ENCODE results near the gene CDON. TPM values are rescaled to one million over a fixed set of nuclear protein-coding genes. Genes with fewer than 3 reads are reported as not detected.

CDON gene
- total RNA-seq, 1 experiment from 2014 or later = 34.1 TPM

DNA sequence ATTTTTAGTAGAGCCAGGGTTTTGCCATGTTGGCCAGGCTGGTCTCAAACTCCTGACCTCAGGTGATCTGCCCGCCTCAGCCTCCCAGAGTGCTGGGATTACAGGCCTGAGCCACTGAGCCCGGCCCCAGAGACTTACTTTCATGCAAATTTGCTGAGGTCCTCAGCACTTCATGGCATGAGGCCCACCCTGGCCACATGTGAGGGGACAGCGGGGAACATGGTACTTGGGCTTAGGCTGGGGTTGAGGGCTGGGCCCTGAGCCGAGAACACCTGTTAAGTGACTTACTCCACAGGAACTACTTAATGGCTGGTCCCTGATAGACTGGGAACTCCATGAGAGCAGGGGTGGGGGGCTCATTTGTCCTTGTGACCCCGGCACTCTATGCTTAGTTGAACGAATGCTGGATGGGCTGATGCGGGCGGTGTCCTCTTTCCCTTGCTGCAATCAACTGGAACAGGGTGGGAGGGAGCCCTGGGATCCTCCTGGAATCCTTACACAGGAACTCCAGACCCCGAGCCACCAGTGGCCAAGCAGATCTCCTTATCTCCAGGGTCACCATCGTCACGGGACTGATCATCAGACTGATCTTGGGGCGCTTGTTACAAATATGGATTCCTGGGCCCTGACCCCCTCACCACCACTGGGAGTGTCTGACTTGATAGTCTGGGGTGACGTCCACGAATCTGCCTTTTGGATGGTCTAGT is 115.8 kb downstream of the CDON start:
- H3K36me3 Mint-ChIP-seq = no peaks in the 10 kb centered on the region
- H3K4me1 Mint-ChIP-seq = peaks cover 12% of the 10 kb centered on the region
- TF ChIP-seq ZNF281 (CRISPR knock-in tag; IDR thresholded peaks at IDR 0.05) (no peak), ZNF232 (CRISPR knock-in tag; IDR thresholded peaks at IDR 0.05) (no peak), NR1H2 (CRISPR knock-in tag; IDR thresholded peaks at IDR 0.05) (no peak), FOXK1 (CRISPR knock-in tag; IDR thresholded peaks at IDR 0.05) (no peak), HMGA2 (CRISPR knock-in tag; IDR thresholded peaks at IDR 0.05) (no peak), RORB (CRISPR knock-in tag; IDR thresholded peaks at IDR 0.05) (no peak), TEAD1 (CRISPR knock-in tag; IDR thresholded peaks at IDR 0.05) (no peak)
- TF ChIP-seq, protein P1, sequence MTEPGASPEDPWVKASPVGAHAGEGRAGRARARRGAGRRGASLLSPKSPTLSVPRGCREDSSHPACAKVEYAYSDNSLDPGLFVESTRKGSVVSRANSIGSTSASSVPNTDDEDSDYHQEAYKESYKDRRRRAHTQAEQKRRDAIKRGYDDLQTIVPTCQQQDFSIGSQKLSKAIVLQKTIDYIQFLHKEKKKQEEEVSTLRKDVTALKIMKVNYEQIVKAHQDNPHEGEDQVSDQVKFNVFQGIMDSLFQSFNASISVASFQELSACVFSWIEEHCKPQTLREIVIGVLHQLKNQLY (CRISPR knock-in tag; IDR thresholded peaks at IDR 0.05) = no peak
- DNase-seq (ENCODE audit: low spot score) (no peak), ATAC-seq (no peak)
- H3K9me3 Mint-ChIP-seq = no peaks in the 10 kb centered on the region
- POLR2A ChIA-PET = no interaction called here
- no peaks in the 10 kb centered on the region; the same call in 1 of the 2 replicates for H3K27me3 Mint-ChIP-seq (ENCODE audit: low read depth)
- no peak overlapping the region for H3K27ac Mint-ChIP-seq
- CTCF ChIA-PET = no interaction called here
- H3K4me3 Mint-ChIP-seq = no peak overlapping the region

GRCh38 chr11:125945797-125946520 is 116.7 kb downstream of the CDON start, which contains the start of gene VSIG10L2:
Gene VSIG10L2 (plus strand): TSS chr11:125946044. CDS start chr11:125946056, 12 bp downstream.
- Mint-ChIP-seq H3K27ac (no peak within 1 kb of the TSS; the same call in 1 of the 2 replicates), H3K27me3 (ENCODE audit: low read depth) (no peaks in the 10 kb centered on the region; the same call in 1 of the 2 replicates), H3K9me3 (no peaks in the 10 kb centered on the region), H3K4me3 (no peak within 1 kb of the TSS), H3K4me1 (peaks cover 18% of the 10 kb centered on the region), H3K36me3 (no peaks in the 10 kb centered on the region)
- DNase-seq (ENCODE audit: low spot score) (no peak), ATAC-seq (no peak)
- TF ChIP-seq ATF1 (CRISPR knock-in tag; IDR thresholded peaks at IDR 0.05) (no peak), ZNF121 (CRISPR knock-in tag; IDR thresholded peaks at IDR 0.05) (no peak), ATF6 (CRISPR knock-in tag; IDR thresholded peaks at IDR 0.05) (no peak), SMAD4 (CRISPR knock-in tag; IDR thresholded peaks at IDR 0.05) (no peak), NR1H2 (CRISPR knock-in tag; IDR thresholded peaks at IDR 0.05) (no peak), IRF2 (CRISPR knock-in tag; IDR thresholded peaks at IDR 0.05; ENCODE audit: borderline replicate concordance, low read depth) (no peak), JUN (CRISPR knock-in tag; IDR thresholded peaks at IDR 0.05) (no peak), ZMAT4 (CRISPR knock-in tag; IDR thresholded peaks at IDR 0.05) (no peak), TEAD4 (CRISPR knock-in tag; IDR thresholded peaks at IDR 0.05) (no peak), ZSCAN18 (CRISPR knock-in tag; IDR thresholded peaks at IDR 0.05) (no peak), FOXK1 (CRISPR knock-in tag; IDR thresholded peaks at IDR 0.05) (no peak)
- TF ChIP-seq, protein P2, sequence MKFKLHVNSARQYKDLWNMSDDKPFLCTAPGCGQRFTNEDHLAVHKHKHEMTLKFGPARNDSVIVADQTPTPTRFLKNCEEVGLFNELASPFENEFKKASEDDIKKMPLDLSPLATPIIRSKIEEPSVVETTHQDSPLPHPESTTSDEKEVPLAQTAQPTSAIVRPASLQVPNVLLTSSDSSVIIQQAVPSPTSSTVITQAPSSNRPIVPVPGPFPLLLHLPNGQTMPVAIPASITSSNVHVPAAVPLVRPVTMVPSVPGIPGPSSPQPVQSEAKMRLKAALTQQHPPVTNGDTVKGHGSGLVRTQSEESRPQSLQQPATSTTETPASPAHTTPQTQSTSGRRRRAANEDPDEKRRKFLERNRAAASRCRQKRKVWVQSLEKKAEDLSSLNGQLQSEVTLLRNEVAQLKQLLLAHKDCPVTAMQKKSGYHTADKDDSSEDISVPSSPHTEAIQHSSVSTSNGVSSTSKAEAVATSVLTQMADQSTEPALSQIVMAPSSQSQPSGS (CRISPR knock-in tag; IDR thresholded peaks at IDR 0.05; ENCODE audit: borderline replicate concordance, low read depth) = no peak
- TF ChIP-seq, protein P3, sequence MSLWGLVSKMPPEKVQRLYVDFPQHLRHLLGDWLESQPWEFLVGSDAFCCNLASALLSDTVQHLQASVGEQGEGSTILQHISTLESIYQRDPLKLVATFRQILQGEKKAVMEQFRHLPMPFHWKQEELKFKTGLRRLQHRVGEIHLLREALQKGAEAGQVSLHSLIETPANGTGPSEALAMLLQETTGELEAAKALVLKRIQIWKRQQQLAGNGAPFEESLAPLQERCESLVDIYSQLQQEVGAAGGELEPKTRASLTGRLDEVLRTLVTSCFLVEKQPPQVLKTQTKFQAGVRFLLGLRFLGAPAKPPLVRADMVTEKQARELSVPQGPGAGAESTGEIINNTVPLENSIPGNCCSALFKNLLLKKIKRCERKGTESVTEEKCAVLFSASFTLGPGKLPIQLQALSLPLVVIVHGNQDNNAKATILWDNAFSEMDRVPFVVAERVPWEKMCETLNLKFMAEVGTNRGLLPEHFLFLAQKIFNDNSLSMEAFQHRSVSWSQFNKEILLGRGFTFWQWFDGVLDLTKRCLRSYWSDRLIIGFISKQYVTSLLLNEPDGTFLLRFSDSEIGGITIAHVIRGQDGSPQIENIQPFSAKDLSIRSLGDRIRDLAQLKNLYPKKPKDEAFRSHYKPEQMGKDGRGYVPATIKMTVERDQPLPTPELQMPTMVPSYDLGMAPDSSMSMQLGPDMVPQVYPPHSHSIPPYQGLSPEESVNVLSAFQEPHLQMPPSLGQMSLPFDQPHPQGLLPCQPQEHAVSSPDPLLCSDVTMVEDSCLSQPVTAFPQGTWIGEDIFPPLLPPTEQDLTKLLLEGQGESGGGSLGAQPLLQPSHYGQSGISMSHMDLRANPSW (CRISPR knock-in tag; conservative IDR thresholded peaks at IDR 0.05; ENCODE audit: low read depth) = no peak
- TF ChIP-seq, protein P4, sequence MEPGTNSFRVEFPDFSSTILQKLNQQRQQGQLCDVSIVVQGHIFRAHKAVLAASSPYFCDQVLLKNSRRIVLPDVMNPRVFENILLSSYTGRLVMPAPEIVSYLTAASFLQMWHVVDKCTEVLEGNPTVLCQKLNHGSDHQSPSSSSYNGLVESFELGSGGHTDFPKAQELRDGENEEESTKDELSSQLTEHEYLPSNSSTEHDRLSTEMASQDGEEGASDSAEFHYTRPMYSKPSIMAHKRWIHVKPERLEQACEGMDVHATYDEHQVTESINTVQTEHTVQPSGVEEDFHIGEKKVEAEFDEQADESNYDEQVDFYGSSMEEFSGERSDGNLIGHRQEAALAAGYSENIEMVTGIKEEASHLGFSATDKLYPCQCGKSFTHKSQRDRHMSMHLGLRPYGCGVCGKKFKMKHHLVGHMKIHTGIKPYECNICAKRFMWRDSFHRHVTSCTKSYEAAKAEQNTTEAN (CRISPR knock-in tag; IDR thresholded peaks at IDR 0.05) = no peak
- CTCF ChIA-PET = interaction anchor here (0.5 kb wide), 1 partner anchor 293 kb away, joined by 4 read pairs; no protein-coding TSS in a partner anchor
- POLR2A ChIA-PET = interaction anchor here (1.2 kb wide), 1 partner anchor 248 kb away, joined by 3 read pairs; no protein-coding TSS in a partner anchor
